Kidney epithelial cell (primary cell): ENCODE results near the gene MMP17. TPM values are rescaled to one million over a fixed set of nuclear protein-coding genes. Genes with fewer than 3 reads are reported as not detected.
"Not testable (repeated sequence)": the region's sequence is repeated elsewhere in the genome, so short reads cannot be mapped to it uniquely, and the experiment has no call there.

Source experiments
- DNase-seq: peaks from one replicate; pipeline ENCODE4 v3.0.0-alpha.2; 2010; ENCODE audit warnings: low read depth
- H3K27me3 ChIP-seq: 2 replicates; pipeline ENCODE4 v1.6.0; 2011; ENCODE audit warnings: low read length; ENCODE audit not compliant: control insufficient read depth, insufficient read depth
- H3K36me3 ChIP-seq: 2 replicates; pipeline ENCODE4 v1.5.1; 2011; ENCODE audit warnings: low read length; ENCODE audit not compliant: control insufficient read depth, insufficient read depth
- H3K4me3 ChIP-seq: 2 replicates; pipeline ENCODE4 v1.5.1; 2011; ENCODE audit warnings: low read depth, mild to moderate bottlenecking, control low read depth, low read length
- CTCF ChIP-seq: IDR thresholded peaks from 2 replicates; pipeline ENCODE4 v1.5.1; 2011; ENCODE audit warnings: mild to moderate bottlenecking, moderate library complexity, low read length, control low read depth, inconsistent platforms; ENCODE audit not compliant: insufficient read depth, poor library complexity, severe bottlenecking
- total RNA-seq: library from RNA; depleted of rRNA; stranded (reverse); fragments of >200 nt; gene quantifications from 2 replicates; pipeline ENCODE4 v1.2.3, GENCODE V29; 2015

Gene MMP17
- total RNA-seq, 1 donor from 2014 or later = 1.7 TPM

- Histone ChIP-seq H3K36me3 (no peaks in the 10 kb centered on the region), H3K27me3 (no peaks in the 10 kb centered on the region), H3K4me3 (no peak overlapping the region)
- no peak for DNase-seq
- TF ChIP-seq CTCF = no peak
These were observed 45.1 kb downstream of the MMP17 start for GRCh38 chr12:131873293-131873692.

GRCh38 chr12:131874972-131875371 lies 46.8 kb downstream of the MMP17 start:
- not testable (repeated sequence) for H3K27me3 ChIP-seq, H3K4me3 ChIP-seq, DNase-seq, H3K36me3 ChIP-seq

GRCh38 chr12:131877216-131877615 lies 49.0 kb downstream of the MMP17 start:
- not testable (repeated sequence) for H3K27me3 ChIP-seq, H3K36me3 ChIP-seq, DNase-seq, H3K4me3 ChIP-seq

GRCh38 chr12:131878436-131878835 lies 50.2 kb downstream of the MMP17 start:
- not testable (repeated sequence) for DNase-seq

GRCh38 chr12:131882804-131883520 lies 54.8 kb downstream of the MMP17 start:
- no peaks in the 10 kb centered on the region for H3K36me3 ChIP-seq
- TF ChIP-seq CTCF = no peak
- DNase-seq = no peak
- no peaks in the 10 kb centered on the region for H3K27me3 ChIP-seq
- no peak overlapping the region for H3K4me3 ChIP-seq

More at GRCh38 chr12:131878436-131878835, 50.2 kb downstream of the MMP17 start:
- H3K27me3 ChIP-seq, H3K4me3 ChIP-seq, H3K36me3 ChIP-seq: not testable (repeated sequence)

- Histone ChIP-seq H3K27me3 (no peaks in the 10 kb centered on the region), H3K36me3 (no peaks in the 10 kb centered on the region), H3K4me3 (no peak overlapping the region)
- no peak for DNase-seq
- TF ChIP-seq CTCF = no peak
These were observed 55.3 kb downstream of the MMP17 start for GRCh38 chr12:131883521-131883900.

GRCh38 chr12:131885076-131885475 lies 56.9 kb downstream of the MMP17 start:
- not testable (repeated sequence) for H3K27me3 ChIP-seq, H3K4me3 ChIP-seq, DNase-seq, H3K36me3 ChIP-seq

GRCh38 chr12:131885543-131886057 lies 57.4 kb downstream of the MMP17 start:
- Histone ChIP-seq H3K27me3 (no peaks in the 10 kb centered on the region), H3K4me3 (no peak overlapping the region), H3K36me3 (no peaks in the 10 kb centered on the region)
- DNase-seq = no peak
- TF ChIP-seq CTCF = no peak

GRCh38 chr12:131891722-131892121 lies 63.5 kb downstream of the MMP17 start:
- not testable (repeated sequence) for H3K36me3 ChIP-seq, H3K27me3 ChIP-seq, DNase-seq, H3K4me3 ChIP-seq
